ENCODE measurements around the gene FSTL1. TPM values are rescaled to one million over a fixed set of nuclear protein-coding genes. Genes with fewer than 3 reads are reported as not detected.

Gene FSTL1
- total RNA-seq, 1 donor, result 2,074 TPM

- no peaks in the 10 kb centered on the region for H3K79me2 ChIP-seq (ENCODE audit: insufficient read depth, low read length)
- H3K36me3 ChIP-seq (ENCODE audit: insufficient read depth, low read length), result no peaks in the 10 kb centered on the region
- no peaks in the 10 kb centered on the region for H3K4me1 ChIP-seq (ENCODE audit: insufficient read depth, low read length)
- H2AFZ ChIP-seq (ENCODE audit: low read length), result no peak overlapping the region
- no peak for DNase-seq (ENCODE audit: insufficient read length, low spot score, missing footprints)
- H3K9me3 ChIP-seq (ENCODE audit: low read depth, low read length), result no peaks in the 10 kb centered on the region
- TF ChIP-seq, protein P1, sequence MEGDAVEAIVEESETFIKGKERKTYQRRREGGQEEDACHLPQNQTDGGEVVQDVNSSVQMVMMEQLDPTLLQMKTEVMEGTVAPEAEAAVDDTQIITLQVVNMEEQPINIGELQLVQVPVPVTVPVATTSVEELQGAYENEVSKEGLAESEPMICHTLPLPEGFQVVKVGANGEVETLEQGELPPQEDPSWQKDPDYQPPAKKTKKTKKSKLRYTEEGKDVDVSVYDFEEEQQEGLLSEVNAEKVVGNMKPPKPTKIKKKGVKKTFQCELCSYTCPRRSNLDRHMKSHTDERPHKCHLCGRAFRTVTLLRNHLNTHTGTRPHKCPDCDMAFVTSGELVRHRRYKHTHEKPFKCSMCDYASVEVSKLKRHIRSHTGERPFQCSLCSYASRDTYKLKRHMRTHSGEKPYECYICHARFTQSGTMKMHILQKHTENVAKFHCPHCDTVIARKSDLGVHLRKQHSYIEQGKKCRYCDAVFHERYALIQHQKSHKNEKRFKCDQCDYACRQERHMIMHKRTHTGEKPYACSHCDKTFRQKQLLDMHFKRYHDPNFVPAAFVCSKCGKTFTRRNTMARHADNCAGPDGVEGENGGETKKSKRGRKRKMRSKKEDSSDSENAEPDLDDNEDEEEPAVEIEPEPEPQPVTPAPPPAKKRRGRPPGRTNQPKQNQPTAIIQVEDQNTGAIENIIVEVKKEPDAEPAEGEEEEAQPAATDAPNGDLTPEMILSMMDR (IDR thresholded peaks at IDR 0.05; ENCODE audit: extremely low read depth, low read depth, low read length), result no peak
- no peak overlapping the region for H3K4me3 ChIP-seq (ENCODE audit: insufficient read depth, low read length)
- H3K27ac ChIP-seq (ENCODE audit: low read depth, low read length), result no peak overlapping the region
- H3K4me2 ChIP-seq (ENCODE audit: insufficient read depth, low read length), result no peak overlapping the region
- no peaks in the 10 kb centered on the region for H4K20me1 ChIP-seq (ENCODE audit: insufficient read depth, low read length)
- peaks cover 35% of the 10 kb centered on the region for H3K27me3 ChIP-seq (ENCODE audit: insufficient read depth, low read length)
Observed at GRCh38 chr3:120370463-120370862, 80.3 kb downstream of the FSTL1 start.

DNA sequence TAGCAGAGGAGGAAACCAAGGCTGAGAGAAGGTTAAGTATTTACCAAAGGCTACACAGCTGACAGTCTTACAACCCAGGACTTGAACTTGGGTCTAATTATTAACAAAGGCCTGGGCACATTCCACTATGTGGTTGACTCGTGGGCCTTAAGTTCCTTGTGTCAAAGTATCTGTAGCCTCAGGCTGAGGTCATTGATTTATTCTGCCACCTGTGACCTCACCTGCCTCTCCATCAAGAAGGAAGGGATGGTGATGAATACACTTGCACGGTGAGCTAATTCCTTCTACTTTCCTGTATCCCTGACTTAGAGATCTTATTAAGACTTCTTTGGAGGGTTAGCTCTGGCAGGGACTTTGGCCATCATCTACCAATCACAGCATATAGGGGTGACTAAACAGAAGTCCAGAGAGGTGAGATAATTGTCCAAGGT, 81.7 kb downstream of the FSTL1 start:
- H3K36me3 ChIP-seq (ENCODE audit: insufficient read depth, low read length), result no peaks in the 10 kb centered on the region
- peaks cover 35% of the 10 kb centered on the region for H3K27me3 ChIP-seq (ENCODE audit: insufficient read depth, low read length)
- no peak overlapping the region for H3K4me2 ChIP-seq (ENCODE audit: insufficient read depth, low read length)
- H3K27ac ChIP-seq (ENCODE audit: low read depth, low read length), result no peak overlapping the region
- no peaks in the 10 kb centered on the region for H3K79me2 ChIP-seq (ENCODE audit: insufficient read depth, low read length)
- H3K9me3 ChIP-seq (ENCODE audit: low read depth, low read length), result no peaks in the 10 kb centered on the region
- no peak overlapping the region for H3K4me3 ChIP-seq (ENCODE audit: insufficient read depth, low read length)
- no peaks in the 10 kb centered on the region for H4K20me1 ChIP-seq (ENCODE audit: insufficient read depth, low read length)
- TF ChIP-seq, protein P1 (IDR thresholded peaks at IDR 0.05; ENCODE audit: extremely low read depth, low read depth, low read length), result no peak
- H3K4me1 ChIP-seq (ENCODE audit: insufficient read depth, low read length), result no peaks in the 10 kb centered on the region
- H2AFZ ChIP-seq (ENCODE audit: low read length), result no peak overlapping the region
- no peak for DNase-seq (ENCODE audit: insufficient read length, low spot score, missing footprints)

DNA sequence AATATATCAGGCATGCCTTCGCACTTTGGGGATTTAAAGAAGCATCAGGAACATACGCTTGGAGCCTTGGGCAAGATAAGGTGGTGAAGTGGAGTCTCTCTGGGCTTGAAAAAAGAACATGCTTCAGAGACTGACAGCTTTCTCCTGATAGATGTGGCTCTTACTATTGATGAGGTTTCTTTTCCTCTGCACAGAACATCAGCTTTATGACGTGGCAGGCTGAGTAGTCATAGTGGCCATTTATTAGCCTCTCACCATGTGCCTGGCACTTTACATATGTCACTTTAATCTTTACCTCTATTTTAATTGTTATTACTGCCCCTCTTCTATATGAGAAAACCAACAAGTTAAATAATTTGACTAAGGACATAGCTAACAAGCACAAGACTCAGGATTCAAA, 82.6 kb downstream of the FSTL1 start:
- Histone ChIP-seq H3K36me3 (ENCODE audit: insufficient read depth, low read length) (no peaks in the 10 kb centered on the region), H2AFZ (ENCODE audit: low read length) (no peak overlapping the region), H3K9me3 (ENCODE audit: low read depth, low read length) (no peaks in the 10 kb centered on the region), H3K4me2 (ENCODE audit: insufficient read depth, low read length) (no peak overlapping the region), H3K4me1 (ENCODE audit: insufficient read depth, low read length) (no peaks in the 10 kb centered on the region), H4K20me1 (ENCODE audit: insufficient read depth, low read length) (no peaks in the 10 kb centered on the region), H3K27me3 (ENCODE audit: insufficient read depth, low read length) (peaks cover 35% of the 10 kb centered on the region), H3K27ac (ENCODE audit: low read depth, low read length) (no peak overlapping the region), H3K79me2 (ENCODE audit: insufficient read depth, low read length) (no peaks in the 10 kb centered on the region), H3K4me3 (ENCODE audit: insufficient read depth, low read length) (no peak overlapping the region)
- no peak for DNase-seq (ENCODE audit: insufficient read length, low spot score, missing footprints)
- TF ChIP-seq, protein P1 (IDR thresholded peaks at IDR 0.05; ENCODE audit: extremely low read depth, low read depth, low read length), result no peak

- Histone ChIP-seq H3K27ac (ENCODE audit: low read depth, low read length) (no peak overlapping the region), H3K9me3 (ENCODE audit: low read depth, low read length) (no peaks in the 10 kb centered on the region), H3K27me3 (ENCODE audit: insufficient read depth, low read length) (peaks cover 20% of the 10 kb centered on the region), H3K4me3 (ENCODE audit: insufficient read depth, low read length) (no peak overlapping the region), H3K36me3 (ENCODE audit: insufficient read depth, low read length) (no peaks in the 10 kb centered on the region), H3K79me2 (ENCODE audit: insufficient read depth, low read length) (no peaks in the 10 kb centered on the region), H4K20me1 (ENCODE audit: insufficient read depth, low read length) (no peaks in the 10 kb centered on the region), H3K4me2 (ENCODE audit: insufficient read depth, low read length) (no peak overlapping the region), H3K4me1 (ENCODE audit: insufficient read depth, low read length) (no peaks in the 10 kb centered on the region), H2AFZ (ENCODE audit: low read length) (no peak overlapping the region)
- peak; percentile 1 for DNase-seq (ENCODE audit: insufficient read length, low spot score, missing footprints)
- TF ChIP-seq, protein P1 (IDR thresholded peaks at IDR 0.05; ENCODE audit: extremely low read depth, low read depth, low read length), result no peak
Observed at GRCh38 chr3:120364821-120365220, 86.0 kb downstream of the FSTL1 start.

Measured in osteoblast (primary cell).